ENCODE results near the gene SMAD3.

SMAD3 gene

GRCh38 chr15:67036775-67037555 is 28.4 kb upstream of the SMAD3 start:
- DNase-seq, result no peak

GRCh38 chr15:67037694-67038093 is 27.7 kb upstream of the SMAD3 start:
- DNase-seq, result no peak

DNA sequence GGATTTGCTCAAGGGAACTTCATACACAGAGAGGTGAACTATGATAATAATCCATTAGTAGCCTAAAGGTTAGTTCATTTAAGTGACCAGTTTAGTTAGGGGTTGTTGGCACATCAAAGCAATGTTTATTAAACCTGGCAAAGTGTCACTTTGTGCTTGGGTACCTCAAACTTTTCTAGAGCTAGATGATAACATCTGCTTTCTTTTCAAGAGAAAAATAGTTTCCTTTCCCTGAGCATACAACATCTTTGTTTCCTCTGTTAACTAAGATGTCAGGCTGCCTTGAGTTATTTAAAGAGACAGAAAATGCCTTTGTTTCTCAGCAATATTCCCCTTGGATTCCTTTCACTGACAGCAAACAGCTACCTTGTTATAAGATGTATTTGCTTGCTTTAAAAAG is 26.7 kb upstream of the SMAD3 start:
- no peak for DNase-seq

- DNase-seq, result no peak
These were observed 25.9 kb upstream of the SMAD3 start for GRCh38 chr15:67039384-67040075.

DNA sequence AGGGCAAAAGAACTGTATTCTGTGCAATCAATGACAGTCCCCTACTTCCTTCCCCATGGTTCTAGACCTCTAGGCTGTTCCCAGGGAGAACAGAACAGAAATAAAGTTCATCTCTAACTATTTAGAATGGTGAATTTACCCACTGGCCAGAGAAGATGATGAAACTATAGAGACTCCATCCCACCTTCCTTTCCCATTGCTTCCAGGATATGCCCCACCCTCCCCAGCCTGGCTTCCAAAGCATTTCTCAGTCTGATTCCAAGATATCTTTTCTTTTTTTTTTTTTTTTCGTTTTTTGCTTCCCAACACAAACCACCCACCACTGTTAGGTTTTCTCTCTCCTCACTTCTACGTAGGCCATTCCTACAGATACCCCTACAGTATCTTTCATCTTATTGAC is 25.1 kb upstream of the SMAD3 start:
- no peak for DNase-seq

- no peak for DNase-seq
These were observed 22.8 kb upstream of the SMAD3 start for GRCh38 chr15:67042551-67043142.

- no peak for DNase-seq
These were observed 21.2 kb upstream of the SMAD3 start for GRCh38 chr15:67043939-67044771.

GRCh38 chr15:67047149-67047661 is 18.2 kb upstream of the SMAD3 start:
- no peak for DNase-seq

DNA sequence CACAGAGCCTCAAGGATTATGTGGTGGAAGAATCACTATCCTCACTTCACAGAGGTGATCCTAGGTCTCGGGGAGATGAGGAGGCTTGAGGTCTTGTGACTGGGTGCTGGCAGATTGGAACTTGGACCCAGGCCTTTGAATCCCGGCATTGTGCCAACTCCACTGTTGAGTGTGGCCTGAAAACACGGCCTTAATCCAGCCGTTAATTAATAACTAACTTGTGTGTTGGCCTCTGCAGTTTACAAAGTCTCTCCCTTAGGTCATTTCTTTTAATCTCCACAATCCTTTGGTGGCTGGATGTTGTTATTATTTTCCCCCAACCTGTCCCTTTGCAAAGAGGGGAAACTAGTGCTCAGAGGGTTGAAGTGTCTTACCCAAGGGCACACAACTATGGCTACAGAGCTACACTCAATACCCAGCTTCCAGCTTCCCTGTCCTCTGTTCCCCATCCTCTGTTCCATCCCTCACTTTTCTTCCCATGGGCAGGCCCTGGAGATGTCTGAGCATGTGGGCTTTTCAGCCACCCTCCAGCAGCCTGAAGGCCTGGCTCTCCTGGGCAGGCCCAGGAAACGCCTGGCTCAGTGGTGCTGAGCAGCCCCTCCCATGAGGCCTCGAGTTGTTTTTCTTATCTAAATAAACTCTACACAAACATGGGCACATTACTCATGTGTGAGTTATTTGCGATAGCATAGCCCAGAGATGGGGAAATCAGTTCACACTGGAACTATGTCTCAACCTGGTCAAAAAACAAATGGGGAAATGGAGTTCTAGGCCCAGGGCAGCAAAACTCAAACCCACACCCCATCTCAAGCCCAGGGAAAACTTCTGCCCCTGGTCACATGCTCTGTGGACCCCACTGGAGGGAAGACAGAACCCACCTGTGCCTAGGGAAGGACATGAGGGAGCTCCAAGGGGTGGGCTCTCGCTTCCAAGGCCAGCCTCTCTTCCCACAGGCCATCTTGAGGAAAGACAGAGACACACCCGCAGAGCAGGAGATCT is 16.8 kb upstream of the SMAD3 start:
- no peak for DNase-seq

GRCh38 chr15:67049351-67050044 is 15.9 kb upstream of the SMAD3 start:
- no peak for DNase-seq

GRCh38 chr15:67050062-67050461 is 15.3 kb upstream of the SMAD3 start:
- DNase-seq, result no peak

DNA sequence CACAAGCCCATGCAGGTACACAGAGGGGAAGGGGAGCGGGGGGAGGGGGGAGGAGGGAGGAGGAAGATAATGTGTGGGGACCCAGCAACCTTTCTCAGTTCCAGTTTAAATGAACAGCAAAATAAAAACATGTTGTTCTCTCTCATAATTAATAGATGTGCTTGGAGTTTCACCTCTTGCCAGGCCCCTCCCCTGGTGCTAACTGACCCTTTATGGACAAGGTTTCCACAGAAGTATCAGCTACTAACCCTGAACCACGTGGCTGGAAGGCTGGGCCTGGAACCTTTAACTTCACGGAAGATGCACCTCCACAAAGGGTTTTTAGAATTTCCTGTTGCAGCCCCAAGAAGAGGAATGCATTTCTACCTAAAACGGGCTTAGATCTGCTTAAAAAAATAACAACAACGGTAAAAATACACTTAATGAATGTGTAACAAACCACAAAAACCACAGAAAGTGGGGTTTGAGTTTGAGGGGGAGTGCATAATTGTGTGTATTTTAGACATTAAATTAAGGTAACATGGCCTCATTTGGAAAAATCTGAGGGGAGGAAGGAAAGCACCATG is 14.8 kb upstream of the SMAD3 start:
- no peak for DNase-seq

- DNase-seq, result no peak
These were observed 14.0 kb upstream of the SMAD3 start for GRCh38 chr15:67051088-67052045.

GRCh38 chr15:67054676-67055075 is 10.7 kb upstream of the SMAD3 start:
- no peak for DNase-seq

DNA sequence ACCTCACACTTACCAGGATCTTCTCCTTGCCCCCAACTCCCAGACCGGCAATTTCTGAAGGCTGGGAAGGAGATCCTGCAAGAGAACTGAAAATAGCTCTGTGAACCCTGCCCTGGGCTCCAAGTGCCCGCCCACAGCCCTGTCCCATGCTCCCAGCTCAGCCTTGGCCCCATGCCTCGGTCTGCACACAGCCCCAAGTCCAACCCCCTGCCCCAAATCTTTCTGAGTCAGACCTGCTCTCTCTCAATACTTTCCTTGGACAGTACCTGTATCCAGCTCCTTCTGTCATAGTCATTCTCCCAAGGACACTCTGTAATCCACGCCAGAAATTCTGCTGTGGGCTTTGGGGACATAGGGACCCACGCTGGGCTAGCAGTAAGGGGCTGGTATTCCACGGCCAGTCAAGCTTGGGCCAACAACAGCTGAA is 6.3 kb upstream of the SMAD3 start:
- no peak for DNase-seq

- no peak for DNase-seq
These were observed 3.5 kb upstream of the SMAD3 start for GRCh38 chr15:67061811-67062368.

- DNase-seq, result no peak
These were observed 2.9 kb upstream of the SMAD3 start for GRCh38 chr15:67062369-67062985.
